Measurements from ENCODE around the gene LRMDA.

GRCh38 chr10:75693489-75693888 lies 262.1 kb downstream of the LRMDA start:
- no peak for TF ChIP-seq CTCF (IDR thresholded peaks at IDR 0.05; ENCODE audit: insufficient read depth, low read length, poor library complexity, severe bottlenecking)
- no peak for TF ChIP-seq EZH2phosphoT487 (conservative IDR thresholded peaks at IDR 0.05; ENCODE audit: low read length)

All from SU-DHL-6 (cell line).